Left lung (tissue), 10 donors: ENCODE results near the gene GATAD1. TPM values are rescaled to one million over a fixed set of nuclear protein-coding genes. Genes with fewer than 3 reads are reported as not detected.
"Not testable (repeated sequence)": the region's sequence is repeated elsewhere in the genome, so short reads cannot be mapped to it uniquely, and the experiment has no call there.

Experiments
- ATAC-seq: fragments of 200-7000 bp; cut with Tn5 transposase; one replicate; pipeline ENCODE4 v1.9.1; 2020; ENCODE audit warnings: moderate library complexity
- DNase-seq, 4 donors: peaks; one replicate each; pipeline ENCODE4 v3.0.0-alpha.2; 2013 to 2020
- H3K27ac ChIP-seq, 2 donors: fragments of 200-600 bp; sonication (generic) in 1 of 2; one replicate each; pipeline versions ENCODE4 v1.5.0 to v1.8.0; 2020 to 2021
- H3K27me3 ChIP-seq, 2 donors: fragments of 200-600 bp; sonication (generic) in 1 of 2; one replicate each; pipeline versions ENCODE4 v1.5.0 to v1.8.0; 2020 to 2021
- H3K36me3 ChIP-seq, 2 donors: fragments of 200-600 bp; sonication (generic) in 1 of 2; one replicate each; pipeline versions ENCODE4 v1.5.0 to v1.8.0; 2020 to 2021
- H3K4me1 ChIP-seq, 2 donors: fragments of 200-600 bp; one replicate each; pipeline ENCODE4 v1.8.0; 2021
- H3K4me3 ChIP-seq, 2 donors: fragments of 200-600 bp; sonication (generic) in 1 of 2; one replicate each; pipeline versions ENCODE4 v1.5.0 to v1.8.0; 2020 to 2021; ENCODE audit warnings: mild to moderate bottlenecking in 1 of 2
- H3K9me3 ChIP-seq, 2 donors: fragments of 200-600 bp; sonication (generic) in 1 of 2; one replicate each; pipeline versions ENCODE4 v1.5.0 to v1.8.0; 2020 to 2021
- intact Hi-C, 2 donors: fragments of 100-400 bp; cut with DNase I; formaldehyde crosslinking; loops; one replicate each; pipeline versions ENCODE4 v1.11.2 to v1.14.2; 2022
- polyA plus RNA-seq, 6 donors: library from polyadenylated mRNA; unstranded; fragments of 120-200 nt; gene quantifications; one replicate each; pipeline ENCODE4 v1.2.1, GENCODE V29; 2013; ENCODE audit not compliant: insufficient read length in 6 of 6
- total RNA-seq, 2 donors: library from RNA; stranded (reverse); fragmentation: NEBNext Ultra II Directional; extraction: Animal tissue kit (Norgen Biotek cat#: 25700); gene quantifications; one replicate each; pipeline ENCODE4 v1.2.1, GENCODE V29; 2021
- TF ChIP-seq, protein P1 (sequence below), 2 donors: fragments of 200-600 bp; sonication (generic) in 1 of 2; IDR thresholded peaks; one replicate each; pipeline versions ENCODE4 v1.5.0 to v1.8.0; 2021; ENCODE audit warnings: antibody characterized with exemption in 2 of 2
- donor health status: DM: no; HTN: yes; CAD: no.
- donor health status: DM: no; HTN: no; CAD: no.

The GATAD1 gene
- total and polyA plus RNA-seq, 8 donors, result 28.4 to 74.3 (median 57.5) TPM

DNA sequence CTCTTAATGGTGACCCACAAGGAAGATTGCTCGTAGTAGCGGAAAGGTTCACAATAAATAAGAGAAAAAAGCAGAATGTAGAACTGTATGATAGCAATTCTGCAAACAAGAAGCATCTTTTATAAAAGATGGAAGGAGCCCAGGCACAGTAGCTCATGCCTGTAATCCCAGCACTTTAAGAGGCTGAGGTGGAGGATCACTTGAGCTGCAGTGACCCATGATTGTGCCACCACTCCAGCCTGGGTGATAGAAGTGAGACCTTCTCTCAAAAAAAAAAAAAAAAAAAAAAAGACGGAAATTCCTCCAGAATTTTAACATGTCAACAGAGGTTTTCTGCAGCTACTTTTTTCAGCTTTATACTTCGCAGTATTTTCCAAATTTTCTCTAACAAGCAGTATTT lies 13.2 kb downstream of the GATAD1 start:
- intact Hi-C loops, result no loop called here
- Histone ChIP-seq H3K9me3 (no peaks in the 10 kb centered on the region), H3K36me3 (peaks cover 0 to 41% of the 10 kb centered on the region in 2 donors), H3K4me1 (peaks cover 0 to 3% of the 10 kb centered on the region in 2 donors), H3K27me3 (no peaks in the 10 kb centered on the region), H3K27ac (no peak overlapping the region), H3K4me3 (no peak overlapping the region)
- ATAC-seq (peak; percentile 75), DNase-seq (no peak)
- TF ChIP-seq, protein P1, sequence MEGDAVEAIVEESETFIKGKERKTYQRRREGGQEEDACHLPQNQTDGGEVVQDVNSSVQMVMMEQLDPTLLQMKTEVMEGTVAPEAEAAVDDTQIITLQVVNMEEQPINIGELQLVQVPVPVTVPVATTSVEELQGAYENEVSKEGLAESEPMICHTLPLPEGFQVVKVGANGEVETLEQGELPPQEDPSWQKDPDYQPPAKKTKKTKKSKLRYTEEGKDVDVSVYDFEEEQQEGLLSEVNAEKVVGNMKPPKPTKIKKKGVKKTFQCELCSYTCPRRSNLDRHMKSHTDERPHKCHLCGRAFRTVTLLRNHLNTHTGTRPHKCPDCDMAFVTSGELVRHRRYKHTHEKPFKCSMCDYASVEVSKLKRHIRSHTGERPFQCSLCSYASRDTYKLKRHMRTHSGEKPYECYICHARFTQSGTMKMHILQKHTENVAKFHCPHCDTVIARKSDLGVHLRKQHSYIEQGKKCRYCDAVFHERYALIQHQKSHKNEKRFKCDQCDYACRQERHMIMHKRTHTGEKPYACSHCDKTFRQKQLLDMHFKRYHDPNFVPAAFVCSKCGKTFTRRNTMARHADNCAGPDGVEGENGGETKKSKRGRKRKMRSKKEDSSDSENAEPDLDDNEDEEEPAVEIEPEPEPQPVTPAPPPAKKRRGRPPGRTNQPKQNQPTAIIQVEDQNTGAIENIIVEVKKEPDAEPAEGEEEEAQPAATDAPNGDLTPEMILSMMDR (IDR thresholded peaks at IDR 0.05), result no peak

DNA sequence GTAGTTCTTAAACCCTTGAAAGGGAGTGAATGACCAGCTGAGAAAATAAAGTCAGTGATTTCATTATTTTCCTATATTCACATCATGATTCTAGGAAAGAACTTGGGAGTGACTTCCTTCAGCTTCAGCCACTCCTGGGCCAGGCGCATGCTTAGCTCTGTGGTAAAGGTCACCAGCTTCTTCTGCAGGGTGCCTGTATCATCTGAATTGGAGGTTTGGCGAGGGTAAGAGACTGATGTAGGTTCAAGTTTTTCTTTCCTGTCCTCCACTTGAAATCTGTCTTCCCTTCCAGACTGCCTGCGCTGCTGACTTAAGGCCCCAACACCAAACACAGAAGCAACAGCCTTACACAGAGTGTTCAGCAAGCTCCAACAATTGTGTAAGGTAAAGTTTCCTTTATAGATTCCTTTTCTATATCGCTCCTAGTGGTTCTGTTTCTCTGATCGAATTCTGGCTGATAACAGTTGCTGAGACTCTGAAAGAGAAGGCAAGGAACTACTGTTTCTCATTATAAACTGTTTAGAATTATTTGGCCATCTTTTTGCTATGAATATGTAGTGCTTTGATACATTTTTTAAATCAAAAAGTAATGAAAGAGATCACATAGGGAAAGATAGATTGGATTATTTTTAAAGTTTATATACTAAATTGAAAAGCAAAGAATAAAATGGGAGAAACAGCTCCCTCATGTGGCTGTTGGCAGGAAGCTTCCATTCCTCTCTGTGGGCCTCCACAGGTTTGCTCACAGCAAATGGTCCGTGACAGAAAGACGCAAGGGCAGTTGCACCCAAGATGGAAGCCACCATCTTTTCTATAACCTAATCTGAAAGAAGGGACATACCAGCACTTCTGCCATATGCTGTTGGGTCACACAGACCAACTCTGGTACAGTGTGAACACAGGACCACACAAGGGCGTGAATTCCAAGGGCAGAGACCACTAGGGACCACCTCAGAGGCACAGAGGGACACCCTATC lies 14.0 kb downstream of the GATAD1 start:
- TF ChIP-seq, protein P1 (IDR thresholded peaks at IDR 0.05), result peak; percentile 56 to 58
- ATAC-seq (peak; percentile 87), DNase-seq (peak in 1 of 4 donors; percentile 38)
- Histone ChIP-seq H3K9me3 (no peaks in the 10 kb centered on the region), H3K36me3 (peaks cover 0 to 32% of the 10 kb centered on the region in 2 donors), H3K4me3 (no peak overlapping the region), H3K4me1 (peaks cover 0 to 3% of the 10 kb centered on the region in 2 donors), H3K27me3 (no peaks in the 10 kb centered on the region), H3K27ac (no peak overlapping the region)
- intact Hi-C loops, result no loop called here

DNA sequence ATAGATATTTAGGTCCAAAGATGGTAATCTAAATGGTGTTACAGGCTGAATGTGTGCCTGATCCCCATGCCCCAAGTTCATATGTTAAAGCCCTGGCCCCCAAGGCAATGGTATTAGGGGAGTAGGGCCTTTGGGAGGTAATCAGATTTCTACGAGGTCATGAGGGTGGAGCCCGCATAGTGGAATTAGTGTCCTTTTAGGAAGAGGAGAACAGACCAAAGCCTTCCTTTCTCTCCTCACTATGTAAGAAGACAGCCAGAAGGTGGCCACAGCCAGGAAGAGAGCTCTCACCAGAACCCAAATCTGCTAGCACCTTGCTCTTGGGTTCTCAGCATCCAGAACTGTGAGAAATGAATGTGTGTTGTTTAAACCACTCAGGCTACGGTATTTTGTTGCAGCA lies 15.3 kb downstream of the GATAD1 start:
- ATAC-seq (no peak), DNase-seq (no peak)
- Histone ChIP-seq H3K27ac (no peak overlapping the region), H3K27me3 (no peaks in the 10 kb centered on the region), H3K4me3 (no peak overlapping the region), H3K4me1 (peaks cover 0 to 3% of the 10 kb centered on the region in 2 donors), H3K9me3 (no peaks in the 10 kb centered on the region), H3K36me3 (peaks cover 0 to 20% of the 10 kb centered on the region in 2 donors)
- TF ChIP-seq, protein P1 (IDR thresholded peaks at IDR 0.05), result no peak
- intact Hi-C loops, result no loop called here

DNA sequence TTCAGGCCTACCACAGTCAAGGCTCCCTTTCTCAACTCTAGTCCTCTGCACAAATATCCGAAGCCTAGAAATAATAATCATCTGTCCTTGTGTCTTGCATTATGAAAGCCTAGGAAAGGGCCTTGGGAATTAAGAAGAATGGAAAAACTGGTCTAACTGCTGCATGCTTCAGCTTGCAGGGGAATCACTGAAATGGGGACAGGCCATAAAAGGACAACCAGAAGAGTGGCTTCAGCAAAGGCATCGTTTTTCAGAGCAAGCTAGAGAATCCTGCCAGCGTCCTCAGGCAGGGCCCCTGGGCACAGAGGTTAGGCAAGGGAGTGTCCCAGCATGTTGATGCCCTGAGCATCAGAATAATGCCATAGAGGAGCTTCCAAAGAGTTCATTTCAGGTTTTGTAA lies 17.2 kb downstream of the GATAD1 start:
- Histone ChIP-seq H3K9me3 (no peaks in the 10 kb centered on the region), H3K4me3 (no peak overlapping the region), H3K4me1 (peaks cover 0 to 3% of the 10 kb centered on the region in 2 donors), H3K36me3 (peaks cover 0 to 7% of the 10 kb centered on the region in 2 donors), H3K27me3 (no peaks in the 10 kb centered on the region), H3K27ac (no peak overlapping the region)
- no peak for ATAC-seq
- intact Hi-C loops, result no loop called here
- no peak for DNase-seq
- TF ChIP-seq, protein P1 (IDR thresholded peaks at IDR 0.05), result no peak

DNA sequence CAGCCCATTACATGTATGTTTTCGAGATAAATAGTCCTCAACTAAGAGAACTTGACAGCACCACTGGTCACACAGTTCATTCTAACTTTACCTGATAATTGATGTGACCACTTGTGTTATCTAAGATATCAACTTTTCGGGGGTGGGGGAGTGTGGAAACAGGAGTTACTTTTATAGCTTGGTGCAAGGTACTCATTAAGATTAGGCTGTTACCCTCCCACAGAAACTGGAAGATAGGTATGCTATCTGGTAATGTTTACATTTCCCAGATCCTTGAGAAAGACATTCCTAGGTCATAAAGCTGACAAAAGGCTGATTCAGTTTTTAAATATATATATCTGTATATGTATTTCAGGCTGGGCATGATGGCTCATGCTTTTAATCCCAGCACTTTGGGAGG lies 19.4 kb downstream of the GATAD1 start:
- no peak for DNase-seq
- no peaks in the 10 kb centered on the region for H3K27me3 ChIP-seq
- no peak overlapping the region for H3K4me3 ChIP-seq
- no peak for ATAC-seq
- H3K27ac ChIP-seq, result no peak overlapping the region
- intact Hi-C loops, result no loop called here
- no peaks in the 10 kb centered on the region for H3K4me1 ChIP-seq
- peaks cover 0 to 7% of the 10 kb centered on the region in 2 donors for H3K36me3 ChIP-seq
- TF ChIP-seq, protein P1 (IDR thresholded peaks at IDR 0.05), result no peak
- no peaks in the 10 kb centered on the region for H3K9me3 ChIP-seq

DNA sequence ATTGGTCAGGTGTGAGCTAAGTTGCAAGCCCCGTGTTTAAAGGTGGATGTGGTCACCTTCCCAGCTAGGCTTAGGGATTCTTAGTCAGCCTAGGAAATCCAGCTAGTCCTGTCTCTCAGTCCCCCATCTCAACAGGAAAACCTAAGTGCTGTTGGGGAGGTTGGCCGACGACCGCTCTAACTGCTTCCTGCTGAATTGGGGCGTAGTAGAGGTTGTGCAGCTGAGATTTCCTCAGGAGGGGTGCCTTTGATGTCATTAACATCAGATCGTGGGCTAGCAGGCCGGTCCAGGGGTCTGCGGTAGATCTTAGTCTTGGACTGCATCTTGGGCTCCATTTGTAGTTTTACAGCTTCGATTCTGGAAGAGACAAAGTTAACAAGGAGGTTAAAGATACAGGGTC lies 21.3 kb downstream of the GATAD1 start:
- H3K4me1 ChIP-seq, DNase-seq, H3K36me3 ChIP-seq, H3K27ac ChIP-seq, H3K4me3 ChIP-seq, intact Hi-C loops, ATAC-seq, H3K9me3 ChIP-seq, H3K27me3 ChIP-seq: not testable (repeated sequence)

DNA sequence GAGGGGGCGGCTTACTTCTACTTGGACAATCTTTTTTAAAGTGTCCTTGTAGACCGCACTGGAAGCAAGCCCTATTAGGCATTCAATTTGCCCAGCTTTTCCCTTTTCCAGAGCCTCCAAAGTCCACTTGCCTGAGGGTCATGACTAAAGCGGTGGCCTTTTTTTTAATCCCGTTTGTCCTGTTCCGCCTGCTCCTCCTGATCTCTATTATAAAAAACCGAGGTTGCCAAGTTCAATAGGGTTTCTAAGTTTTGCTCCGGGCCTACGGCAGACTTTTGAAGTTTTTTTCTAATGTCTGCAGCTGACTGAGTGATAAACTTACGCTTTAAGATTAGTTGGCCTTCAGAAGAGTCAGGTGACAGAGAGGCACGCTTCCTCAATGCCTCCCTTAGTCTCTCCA lies 26.7 kb downstream of the GATAD1 start:
- H3K36me3 ChIP-seq, H3K4me3 ChIP-seq, intact Hi-C loops, DNase-seq, H3K9me3 ChIP-seq, H3K4me1 ChIP-seq, H3K27ac ChIP-seq, ATAC-seq, H3K27me3 ChIP-seq: not testable (repeated sequence)

DNA sequence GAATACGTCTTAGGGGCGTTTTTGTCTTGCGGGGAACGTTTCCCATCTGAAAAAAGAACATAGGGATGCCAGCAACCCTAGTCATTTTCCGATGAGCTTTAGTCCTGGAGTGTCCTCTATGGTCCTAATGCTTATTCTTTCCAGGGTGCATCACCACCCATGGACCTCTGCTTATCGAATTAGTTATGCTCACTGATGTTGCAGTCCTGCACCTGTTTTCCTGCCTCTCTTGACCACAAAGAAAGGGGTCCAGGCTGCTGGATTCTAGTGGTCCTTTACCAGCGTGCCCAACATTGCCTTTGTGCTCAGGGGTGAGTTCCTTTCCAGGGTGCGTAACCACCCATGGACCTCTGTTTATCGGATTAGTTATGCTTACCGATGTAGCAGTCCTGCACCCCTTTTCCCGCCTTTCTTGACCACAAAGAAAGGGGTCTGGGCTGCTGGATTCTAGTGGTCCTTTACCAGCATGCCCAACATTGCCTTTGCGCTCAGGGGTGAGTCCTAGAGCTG lies 28.0 kb downstream of the GATAD1 start:
- H3K27me3 ChIP-seq, H3K4me1 ChIP-seq, H3K36me3 ChIP-seq, intact Hi-C loops, H3K27ac ChIP-seq, H3K9me3 ChIP-seq, DNase-seq, H3K4me3 ChIP-seq, ATAC-seq: not testable (repeated sequence)
